ENCODE results near the gene DGAT2L6. TPM values are rescaled to one million over a fixed set of nuclear protein-coding genes. Genes with fewer than 3 reads are reported as not detected.
"Not testable (repeated sequence)": the region's sequence is repeated elsewhere in the genome, so short reads cannot be mapped to it uniquely, and the experiment has no call there.

Gene DGAT2L6
- total RNA-seq, 1 donor from 2014 or later, result not detected

DNA sequence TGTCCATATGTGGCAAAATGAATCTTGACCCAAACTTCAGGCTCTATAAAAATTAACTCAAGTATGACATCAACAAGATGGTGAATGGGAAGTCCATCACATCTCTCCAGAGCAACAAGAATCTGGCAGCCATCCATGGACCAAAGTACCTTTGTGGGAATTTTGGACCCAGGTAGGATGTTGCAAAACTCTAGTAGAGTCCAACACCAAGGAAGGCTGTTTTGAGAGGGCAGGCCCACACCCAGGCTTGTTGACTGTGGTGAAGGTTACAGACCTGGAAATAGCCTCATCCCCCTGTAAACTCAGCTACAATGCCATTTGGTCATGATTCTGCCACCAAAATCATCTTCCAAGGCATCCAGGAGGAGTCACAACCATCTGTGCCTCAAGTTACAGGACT lies 12.9 kb downstream of the DGAT2L6 start:
- intact Hi-C loops (cut with micrococcal nuclease), result loop anchor here (10.0 kb wide), 1 partner anchor 475 kb away; no protein-coding TSS in a partner anchor

DNA sequence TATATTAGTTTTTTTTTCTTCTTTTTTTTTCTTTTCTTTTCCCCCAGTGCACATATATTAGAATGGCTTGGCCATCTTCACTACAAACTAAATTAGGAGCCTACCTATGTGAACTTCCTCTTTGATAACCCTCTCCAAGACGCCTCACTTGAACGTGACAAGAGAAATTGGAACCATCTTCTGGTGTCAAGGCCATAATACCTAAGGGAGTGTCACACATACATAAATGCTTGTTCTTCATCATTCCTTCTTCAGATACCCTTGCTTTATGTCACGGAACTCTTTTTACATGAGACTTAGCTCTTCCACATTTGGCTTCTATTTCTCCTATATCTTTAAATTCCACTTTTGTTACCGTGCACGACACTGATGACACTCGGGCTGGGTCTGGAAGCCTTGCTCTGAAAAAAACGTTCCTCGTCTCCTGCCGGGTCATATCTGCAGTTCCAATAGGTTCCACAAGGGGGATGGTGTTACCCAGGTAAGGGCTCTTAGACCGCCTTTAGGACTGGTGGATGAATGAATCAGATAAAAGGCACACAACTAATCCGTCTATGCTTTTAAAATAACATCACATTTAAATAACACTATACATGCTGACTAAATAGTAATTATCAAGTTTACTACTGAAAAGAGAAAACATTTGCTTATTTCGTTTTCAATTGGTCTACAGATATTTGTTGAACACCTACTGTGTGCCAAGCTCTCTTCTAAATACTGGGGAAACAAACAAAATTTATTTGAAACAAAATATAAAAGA lies 19.9 kb downstream of the DGAT2L6 start:
- intact Hi-C loops (cut with micrococcal nuclease), result loop anchor here (5.0 to 10.0 kb wide), 2 partner anchors 235 to 468 kb away; no protein-coding TSS in a partner anchor

DNA sequence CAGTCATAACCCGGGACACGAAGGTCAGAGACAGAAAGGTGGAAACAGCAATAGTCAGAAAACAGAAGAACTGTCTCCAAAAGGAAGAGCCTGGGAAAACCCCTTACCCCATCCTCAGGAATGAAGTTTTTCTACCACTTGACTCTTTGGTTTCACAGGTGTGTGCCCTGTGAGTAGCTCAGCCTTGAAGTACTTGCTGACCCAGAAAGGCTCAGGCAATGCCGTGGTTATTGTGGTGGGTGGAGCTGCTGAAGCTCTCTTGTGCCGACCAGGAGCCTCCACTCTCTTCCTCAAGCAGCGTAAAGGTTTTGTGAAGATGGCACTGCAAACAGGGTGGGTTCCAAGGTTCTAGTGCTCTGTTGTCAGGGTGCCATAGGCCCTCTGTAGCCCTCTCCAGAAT lies 24.4 kb downstream of the DGAT2L6 start:
- intact Hi-C loops (cut with micrococcal nuclease), result no loop called here

DNA sequence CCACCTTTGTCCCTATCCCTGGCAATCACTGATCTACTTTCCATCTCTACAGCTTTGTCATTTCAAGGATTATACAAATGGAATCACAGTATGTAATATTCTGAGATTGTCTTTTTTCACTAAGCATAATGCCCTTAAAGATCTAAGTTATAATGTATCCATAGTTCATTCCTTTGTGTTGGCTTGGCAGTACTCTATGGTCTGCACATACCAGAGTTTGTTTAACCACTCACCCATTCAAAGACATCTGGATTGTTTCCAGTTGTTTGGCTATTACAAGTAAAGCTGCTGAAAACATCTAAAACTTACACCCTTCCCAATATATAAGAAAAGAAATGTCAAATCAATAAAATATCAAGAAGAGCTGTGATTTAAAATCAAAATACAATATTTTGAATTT lies 31.2 kb downstream of the DGAT2L6 start:
- intact Hi-C loops (cut with micrococcal nuclease), result no loop called here

DNA sequence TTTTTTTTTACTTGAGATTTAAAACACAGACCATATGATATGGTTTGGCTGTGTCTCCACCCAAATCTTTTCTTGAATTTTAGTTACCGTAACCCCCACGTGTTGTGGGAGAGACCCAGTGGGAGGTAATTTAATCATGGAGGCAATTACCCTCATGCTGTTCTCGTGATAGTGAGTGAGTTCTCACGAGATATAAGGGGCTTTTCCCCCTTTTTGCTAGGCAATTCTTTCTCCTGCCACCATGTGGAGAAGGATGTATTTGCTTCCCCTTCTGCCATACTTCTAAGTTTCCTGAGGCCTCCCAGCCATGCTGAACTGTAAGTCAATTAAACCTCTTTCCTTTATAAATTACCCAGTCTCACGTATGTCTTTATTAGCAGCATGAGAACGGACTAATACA lies 32.3 kb downstream of the DGAT2L6 start:
- intact Hi-C loops (cut with micrococcal nuclease), result not testable (repeated sequence)

DNA sequence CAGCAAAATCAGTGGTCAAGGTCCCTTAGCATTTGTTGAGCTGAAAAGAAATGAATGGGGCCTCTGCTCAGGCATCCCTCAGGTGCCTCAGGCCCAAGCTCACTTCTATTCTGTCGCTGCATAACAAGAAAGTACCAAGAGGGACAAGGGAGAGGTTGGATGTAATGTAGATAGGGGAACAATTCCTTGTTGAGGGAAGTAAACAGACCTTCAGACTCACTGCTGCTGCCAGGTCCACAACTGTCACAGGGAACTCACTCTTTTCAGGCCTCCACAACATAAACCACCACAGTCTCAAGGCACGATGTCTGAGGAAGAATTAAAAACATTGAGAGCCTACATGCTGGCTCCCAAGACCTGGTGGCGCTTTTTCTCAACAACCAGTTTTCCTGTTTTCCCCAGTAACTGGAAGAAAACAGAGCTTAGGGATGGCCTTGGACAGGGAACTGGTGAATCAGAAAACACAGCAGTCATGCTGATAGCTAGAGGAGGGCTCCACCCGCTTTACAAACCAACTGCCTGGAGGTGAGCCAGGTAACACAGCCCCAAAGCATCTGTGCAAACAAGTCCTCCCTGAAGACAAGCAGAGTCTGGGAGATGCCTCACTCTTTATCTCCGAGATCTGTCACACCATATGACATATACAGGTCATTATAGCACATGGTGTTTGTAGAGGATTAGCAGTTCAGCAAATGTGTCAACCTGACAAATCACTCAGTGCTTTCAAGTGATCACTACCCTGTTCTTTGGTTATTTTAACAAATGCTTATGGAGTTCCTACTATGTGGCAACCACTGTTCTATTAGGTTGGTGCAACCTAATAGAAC lies 42.9 kb downstream of the DGAT2L6 start:
- intact Hi-C loops (cut with micrococcal nuclease), result no loop called here

DNA sequence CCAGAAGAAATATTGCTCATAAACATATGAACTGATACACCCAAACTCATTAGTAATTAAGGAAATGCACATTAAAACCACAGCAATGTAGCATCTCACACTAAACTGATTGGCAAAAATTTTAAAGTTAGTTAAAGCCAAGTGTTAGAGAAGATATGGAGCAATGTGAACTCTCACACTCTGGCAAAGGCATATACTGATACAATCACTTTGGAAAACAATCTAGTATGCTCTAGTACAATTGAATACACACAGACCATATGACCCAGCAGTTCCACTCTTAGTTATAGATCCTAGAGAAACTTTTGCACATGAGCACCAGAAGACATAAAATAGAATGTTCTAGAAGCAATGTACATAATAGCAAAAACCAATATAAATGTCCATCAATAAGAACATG lies 48.8 kb downstream of the DGAT2L6 start:
- intact Hi-C loops (cut with micrococcal nuclease), result no loop called here

DNA sequence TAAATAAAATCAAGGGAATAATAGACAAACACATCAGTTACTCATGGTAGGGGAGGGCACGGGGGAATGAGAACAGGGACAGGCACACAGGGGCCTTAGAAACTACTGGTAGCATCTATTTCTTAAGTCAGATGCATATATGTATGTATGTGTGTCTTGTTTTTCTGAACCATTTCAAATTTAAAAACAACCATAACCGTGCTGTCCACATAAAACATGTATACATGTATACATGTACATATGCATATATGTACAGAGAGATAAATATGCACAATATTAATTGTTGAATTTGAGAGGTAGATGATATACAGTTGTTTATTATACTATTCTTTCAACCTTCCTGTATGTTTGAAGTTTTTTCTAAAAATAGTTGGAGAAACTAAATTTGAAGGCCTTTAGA lies 49.4 kb downstream of the DGAT2L6 start:
- intact Hi-C loops (cut with micrococcal nuclease), result no loop called here

DNA sequence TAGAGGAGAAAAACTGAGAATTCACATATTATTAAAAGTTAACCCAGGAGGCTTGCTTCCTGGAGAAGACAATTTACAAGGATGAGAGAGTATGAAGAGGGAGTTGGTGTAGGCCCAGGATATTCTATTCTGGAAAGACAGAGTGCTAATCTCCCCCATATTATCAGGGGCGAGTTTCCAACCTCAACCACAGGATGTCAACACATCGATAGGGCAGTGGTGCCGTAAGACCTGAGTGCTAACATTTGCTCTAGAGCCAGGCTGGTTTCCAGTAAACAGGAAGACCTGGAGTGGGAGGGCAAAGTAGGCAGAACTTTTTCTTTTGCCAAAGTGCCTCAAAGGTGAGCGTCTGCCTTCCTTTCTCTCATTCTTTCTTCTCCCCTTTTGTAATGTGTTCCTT lies 54.4 kb downstream of the DGAT2L6 start:
- intact Hi-C loops (cut with micrococcal nuclease), result no loop called here

DNA sequence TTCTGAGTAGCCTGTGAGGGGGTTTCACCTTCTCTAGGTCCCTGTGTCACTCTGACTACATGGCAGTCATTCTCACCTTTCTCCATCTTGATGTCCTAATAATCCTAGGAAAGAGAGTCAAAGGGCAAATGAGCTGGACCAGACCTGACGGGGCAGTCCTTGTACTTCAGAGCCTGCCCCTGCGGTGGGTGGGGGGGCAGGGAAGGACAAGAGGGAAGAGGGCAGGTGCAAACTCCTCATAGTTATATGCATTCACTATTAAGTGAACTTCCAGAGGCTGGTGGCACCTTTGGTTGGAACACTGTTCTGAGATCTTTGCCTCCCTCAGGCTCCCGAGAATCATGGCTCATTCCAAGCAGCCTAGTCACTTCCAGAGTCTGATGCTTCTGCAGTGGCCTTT lies 57.1 kb downstream of the DGAT2L6 start, which contains the start of gene AWAT1:
TSS of gene AWAT1 (plus strand) at position 301 of the 400 bp plus-strand sequence. CDS start at position 342, 41 bp downstream.
- intact Hi-C loops (cut with micrococcal nuclease), result no loop called here

DNA sequence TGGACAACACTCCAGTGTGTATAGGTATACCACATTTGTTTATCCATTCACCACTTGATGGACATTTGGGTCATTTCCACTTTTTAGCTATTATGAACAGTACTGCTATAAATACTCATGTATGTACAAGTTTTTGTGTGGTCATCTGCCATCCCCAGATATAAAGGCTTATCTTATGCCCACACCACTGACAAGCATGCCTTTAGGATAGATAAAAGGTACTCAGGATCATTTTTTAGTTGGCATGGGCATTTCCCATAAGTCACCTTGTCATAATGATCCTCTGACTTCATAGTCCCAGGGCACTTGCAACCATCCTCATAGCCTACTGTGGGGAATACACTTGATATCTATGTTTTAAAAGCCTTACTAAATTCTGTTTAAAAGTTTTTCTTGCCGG lies 63.5 kb downstream of the DGAT2L6 start:
- intact Hi-C loops (cut with micrococcal nuclease), result no loop called here

DNA sequence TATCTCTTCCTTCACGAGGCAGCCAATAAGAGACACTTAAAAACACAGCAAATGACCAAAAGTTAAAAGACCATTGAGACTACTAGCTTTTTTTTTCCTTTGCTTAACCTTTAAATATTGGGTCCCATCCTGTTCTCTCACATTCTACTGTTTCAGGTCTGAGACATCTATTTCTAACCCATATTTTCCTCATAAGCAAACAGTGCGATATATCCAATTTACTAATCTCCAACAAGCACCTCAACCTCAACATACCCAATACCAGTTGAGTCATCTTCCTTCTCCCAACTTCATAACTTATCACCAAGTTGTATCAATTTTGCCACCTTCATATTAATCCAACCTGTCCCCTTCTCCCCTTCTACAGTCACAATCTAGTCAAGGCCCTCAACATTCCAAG lies 64.2 kb downstream of the DGAT2L6 start:
- intact Hi-C loops (cut with micrococcal nuclease), result no loop called here

DNA sequence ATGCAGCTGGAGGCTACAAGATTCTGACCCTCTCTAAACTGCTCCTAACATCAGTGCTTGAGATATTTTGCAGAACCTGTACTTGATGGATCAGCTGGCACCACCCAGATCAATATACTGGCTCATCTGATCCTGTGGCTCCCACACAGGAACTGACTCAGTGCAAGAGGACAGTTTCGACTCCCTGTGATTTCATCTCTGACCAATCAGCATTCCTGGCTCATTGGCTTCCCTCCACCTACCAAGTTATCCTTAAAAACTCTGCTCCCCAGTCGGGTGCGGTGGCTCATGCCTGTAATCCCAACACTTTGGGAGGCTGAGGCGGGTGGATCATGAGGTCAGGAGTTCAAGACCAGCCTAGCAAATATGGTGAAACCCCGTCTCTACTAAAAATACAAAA lies 66.3 kb downstream of the DGAT2L6 start:
- intact Hi-C loops (cut with micrococcal nuclease), result not testable (repeated sequence)

DNA sequence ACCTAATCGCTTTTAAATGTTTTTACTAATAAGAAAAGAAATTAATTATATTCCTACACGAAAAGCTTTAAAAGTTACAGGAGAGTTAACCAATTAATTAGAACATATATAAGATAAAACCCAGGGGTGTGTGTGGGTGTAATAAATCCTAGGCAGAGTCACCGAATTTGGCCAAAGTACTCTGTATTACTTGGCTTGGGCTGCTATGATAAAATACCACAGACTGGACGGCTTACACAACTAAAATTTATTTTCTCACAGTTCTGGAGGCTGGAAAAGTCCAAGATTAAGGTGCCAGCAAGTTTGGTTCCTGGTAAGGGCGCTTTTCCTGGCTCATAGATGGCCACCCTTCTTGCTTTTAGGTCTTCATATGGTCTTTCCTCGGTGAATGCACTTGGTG lies 67.6 kb downstream of the DGAT2L6 start:
- intact Hi-C loops (cut with micrococcal nuclease), result no loop called here

DNA sequence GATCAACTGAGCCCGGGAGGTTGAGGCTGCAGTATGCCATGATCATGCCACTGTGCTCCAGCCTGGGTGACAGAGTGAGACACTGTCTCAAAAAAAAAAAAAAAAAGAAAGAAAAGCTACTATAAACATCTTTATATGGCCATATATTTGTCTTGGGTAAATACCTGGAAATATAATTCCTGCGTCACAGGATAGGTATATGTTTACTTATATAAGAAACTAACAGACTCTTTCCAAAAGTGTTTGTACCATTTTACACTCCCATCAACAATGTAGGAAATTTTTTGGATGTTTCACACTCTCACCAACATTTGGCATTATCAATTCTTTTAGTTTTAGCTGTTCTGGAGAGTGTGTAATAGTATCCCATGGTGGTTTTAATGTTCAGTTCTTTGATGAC lies 70.0 kb downstream of the DGAT2L6 start:
- intact Hi-C loops (cut with micrococcal nuclease), result no loop called here

DNA sequence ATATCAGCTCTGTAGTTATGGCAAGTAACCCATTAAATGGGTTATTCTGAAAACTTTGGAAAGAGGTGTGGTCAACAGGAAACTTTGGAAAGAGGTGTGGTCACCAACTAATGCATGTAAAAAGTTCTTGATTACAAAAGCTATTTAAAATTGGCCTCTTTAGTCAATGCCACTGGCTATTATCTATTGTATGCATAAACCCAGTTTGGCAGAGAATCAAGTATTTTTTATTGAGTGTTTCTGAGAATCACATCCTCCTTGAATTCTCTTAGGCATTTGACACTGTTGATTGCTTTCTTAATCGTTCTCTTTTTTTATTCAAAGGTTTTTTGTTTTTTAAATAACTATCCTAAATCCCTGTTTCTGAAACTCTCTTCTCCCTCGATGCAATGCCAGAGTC lies 75.2 kb downstream of the DGAT2L6 start:
- intact Hi-C loops (cut with micrococcal nuclease), result no loop called here

DNA sequence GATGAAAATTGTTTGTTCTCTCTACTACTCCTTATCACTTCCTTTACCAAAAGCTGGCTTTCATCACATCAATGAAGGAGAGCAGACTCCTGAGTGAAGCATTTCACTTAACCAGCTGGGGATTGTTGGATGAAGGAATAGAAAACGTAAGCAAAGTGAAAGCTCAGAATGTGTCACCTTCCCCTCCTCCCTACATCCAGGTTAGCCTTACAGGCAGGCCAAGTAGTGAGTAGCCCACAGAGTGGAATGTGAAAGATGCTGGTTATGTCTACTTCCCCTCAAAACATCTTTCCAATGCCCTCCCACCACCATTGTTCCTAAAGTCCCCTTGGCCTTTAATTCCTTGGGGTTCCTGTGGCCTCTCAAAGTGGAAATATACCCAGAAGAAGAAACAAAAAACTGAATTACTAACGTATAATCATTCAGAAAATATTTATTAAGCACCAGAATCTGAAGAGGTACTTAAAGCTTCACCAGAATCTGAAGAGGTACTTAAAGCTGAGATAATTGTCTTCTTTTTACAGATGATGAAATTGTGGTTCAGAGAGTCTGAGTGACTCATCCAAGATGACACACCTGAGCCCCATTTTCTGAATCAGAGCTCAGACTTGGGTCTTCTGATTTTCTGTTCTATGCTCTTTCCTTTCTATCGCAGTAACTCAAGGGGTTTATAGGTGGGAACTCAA lies 76.2 kb downstream of the DGAT2L6 start:
- intact Hi-C loops (cut with micrococcal nuclease), result no loop called here

DNA sequence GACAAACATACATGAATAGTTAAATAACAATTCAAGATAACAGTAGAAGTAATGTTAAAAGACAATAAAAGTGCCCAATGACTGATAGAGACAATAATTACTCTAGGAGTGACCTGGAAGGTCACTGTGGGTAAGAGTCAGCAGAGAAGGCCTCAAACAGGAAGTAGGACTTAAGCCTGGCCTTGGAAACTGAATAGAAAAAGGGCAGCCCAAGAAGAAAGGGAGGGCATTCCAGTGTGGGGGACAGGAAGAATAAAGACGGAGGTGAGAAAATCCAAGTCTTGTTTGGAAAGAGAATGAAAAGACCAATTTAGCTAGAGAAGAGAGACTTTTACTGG lies 76.7 kb downstream of the DGAT2L6 start:
- intact Hi-C loops (cut with micrococcal nuclease), result no loop called here

DNA sequence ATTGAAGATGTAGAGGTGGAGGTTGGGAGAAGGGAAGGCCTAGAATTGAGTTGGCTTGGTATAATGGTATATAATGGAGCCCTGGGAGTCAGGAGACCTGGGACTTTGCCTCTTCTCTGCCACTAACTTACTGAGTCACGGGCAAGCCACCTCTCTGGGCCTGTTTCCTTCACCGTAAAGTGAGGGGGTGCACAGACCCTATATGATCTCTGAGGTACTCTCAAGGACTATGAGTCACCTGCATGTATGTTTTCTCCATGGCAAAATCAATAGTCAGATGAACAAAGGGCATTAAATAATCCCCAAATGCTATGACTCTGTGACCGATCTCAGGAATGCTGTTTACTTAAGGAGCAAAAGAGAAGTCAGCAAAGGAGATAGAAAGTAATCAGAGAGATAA lies 77.6 kb downstream of the DGAT2L6 start:
- intact Hi-C loops (cut with micrococcal nuclease), result no loop called here
